ENCODE results near the gene TSPO2.

GRCh38 chr6:41027799-41028560, 14.3 kb upstream of the TSPO2 start:
- TF ChIP-seq CTCF (IDR thresholded peaks at IDR 0.05) (peak; percentile 98 to 100 (median 99)), POLR2A (IDR thresholded peaks at IDR 0.05) (no peak)
